GM19452 (cell line): ENCODE results near the gene ZMPSTE24.

Source experiments
- ATAC-seq: cut with Tn5 transposase; IDR thresholded peaks from one replicate; pipeline ENCODE4 v1.9.1; 2021; ENCODE audit not compliant: unreplicated experiment

ZMPSTE24 gene

GRCh38 chr1:40303051-40303771 lies 45.2 kb downstream of the ZMPSTE24 start:
- no peak for ATAC-seq

GRCh38 chr1:40303790-40304189 lies 45.8 kb downstream of the ZMPSTE24 start:
- ATAC-seq, result no peak

GRCh38 chr1:40305451-40305850 lies 47.4 kb downstream of the ZMPSTE24 start:
- no peak for ATAC-seq

GRCh38 chr1:40305871-40306270 lies 47.8 kb downstream of the ZMPSTE24 start:
- ATAC-seq, result no peak

GRCh38 chr1:40306296-40306695 lies 48.3 kb downstream of the ZMPSTE24 start:
- no peak for ATAC-seq

GRCh38 chr1:40307186-40307585 lies 49.1 kb downstream of the ZMPSTE24 start:
- ATAC-seq, result no peak

GRCh38 chr1:40308036-40308727 lies 50.1 kb downstream of the ZMPSTE24 start:
- no peak for ATAC-seq

- no peak for ATAC-seq
Observed at GRCh38 chr1:40309374-40310128, 51.5 kb downstream of the ZMPSTE24 start.

GRCh38 chr1:40310129-40310461 lies 52.1 kb downstream of the ZMPSTE24 start:
- no peak for ATAC-seq

- ATAC-seq, result no peak
Observed at GRCh38 chr1:40310983-40311642, 53.1 kb downstream of the ZMPSTE24 start.

- ATAC-seq, result no peak
Observed at GRCh38 chr1:40311692-40312091, 53.7 kb downstream of the ZMPSTE24 start.

GRCh38 chr1:40312238-40313205 lies 54.5 kb downstream of the ZMPSTE24 start:
- no peak for ATAC-seq

GRCh38 chr1:40313329-40313957 lies 55.4 kb downstream of the ZMPSTE24 start:
- ATAC-seq, result no peak

GRCh38 chr1:40313958-40314720 lies 56.1 kb downstream of the ZMPSTE24 start:
- ATAC-seq, result no peak

- no peak for ATAC-seq
Observed at GRCh38 chr1:40314721-40315238, 56.7 kb downstream of the ZMPSTE24 start.

- no peak for ATAC-seq
Observed at GRCh38 chr1:40315239-40315794, 57.3 kb downstream of the ZMPSTE24 start.

- no peak for ATAC-seq
Observed at GRCh38 chr1:40315795-40316594, 58.0 kb downstream of the ZMPSTE24 start.
